HUDEP-2 (cell line): ENCODE data around the gene GALNT9.

Source experiments
- DNase-seq, 76 experiments: peaks; one replicate each; lab custom pipeline; 2025; ENCODE audit not compliant: unreplicated experiment in 76 of 76; lab: John Stamatoyannopoulos, UW

The GALNT9 gene

GRCh38 chr12:132190834-132191500 is 138.4 kb downstream of the GALNT9 start:
- DNase-seq: no peak

GRCh38 chr12:132190012-132190755 is 139.2 kb downstream of the GALNT9 start:
- peak in 1 of 76 experiments; percentile 67 for DNase-seq

- peak in 75 of 76 experiments; percentile 30 to 94 (median 86) for DNase-seq
These were observed 139.9 kb downstream of the GALNT9 start for GRCh38 chr12:132189378-132190011.

GRCh38 chr12:132188916-132189325 is 140.5 kb downstream of the GALNT9 start:
- no peak for DNase-seq

GRCh38 chr12:132188451-132188901 is 140.9 kb downstream of the GALNT9 start:
- no peak for DNase-seq

- no peak for DNase-seq
These were observed 141.5 kb downstream of the GALNT9 start for GRCh38 chr12:132187646-132188450.

- no peak for DNase-seq
These were observed 142.3 kb downstream of the GALNT9 start for GRCh38 chr12:132186857-132187620.

GRCh38 chr12:132186208-132186856 is 143.1 kb downstream of the GALNT9 start:
- DNase-seq: no peak

GRCh38 chr12:132185705-132186104 is 143.7 kb downstream of the GALNT9 start:
- no peak for DNase-seq

- DNase-seq: no peak
These were observed 146.6 kb downstream of the GALNT9 start for GRCh38 chr12:132182711-132183365.

- DNase-seq: no peak
These were observed 147.1 kb downstream of the GALNT9 start for GRCh38 chr12:132182206-132182710.

GRCh38 chr12:132181570-132182200 is 147.7 kb downstream of the GALNT9 start:
- DNase-seq: no peak

GRCh38 chr12:132180648-132181546 is 148.5 kb downstream of the GALNT9 start:
- no peak for DNase-seq

- no peak for DNase-seq
These were observed 149.7 kb downstream of the GALNT9 start for GRCh38 chr12:132179431-132180362.

- no peak for DNase-seq
These were observed 150.5 kb downstream of the GALNT9 start for GRCh38 chr12:132178801-132179401.

- DNase-seq: no peak
These were observed 151.1 kb downstream of the GALNT9 start for GRCh38 chr12:132178316-132178715.
